Fibroblast of skin of right quadriceps (primary cell): ENCODE results near the gene MYL4.
A peak's percentile ranks its signal among the peaks of the same experiment; 100 is the strongest.
"Not testable (repeated sequence)": the region's sequence is repeated elsewhere in the genome, so short reads cannot be mapped to it uniquely, and the experiment has no call there.

Experiments
- DNase-seq: peaks from one replicate; pipeline ENCODE4 v3.0.0-alpha.2; 2013

MYL4 gene

DNA sequence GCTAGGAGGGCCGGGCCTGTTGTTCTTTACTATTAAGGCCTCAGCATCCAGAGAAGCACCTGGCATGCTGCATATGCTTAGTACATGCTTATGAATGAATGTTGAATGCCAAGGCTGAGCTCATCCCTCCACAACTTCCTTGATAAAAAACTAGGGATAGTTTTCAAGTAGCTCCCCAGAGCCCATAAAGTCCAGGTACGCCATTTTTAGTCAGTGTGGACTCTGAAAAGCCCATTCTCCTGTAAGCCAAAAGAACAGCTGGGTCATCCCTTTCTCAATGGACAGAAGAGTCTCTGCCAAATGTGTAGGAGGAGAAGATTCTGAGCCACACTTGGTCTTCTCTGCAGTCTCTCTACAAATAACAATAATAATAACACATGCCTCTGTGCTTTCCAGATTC, 35.5 kb downstream of the MYL4 start:
- DNase-seq: no peak

DNA sequence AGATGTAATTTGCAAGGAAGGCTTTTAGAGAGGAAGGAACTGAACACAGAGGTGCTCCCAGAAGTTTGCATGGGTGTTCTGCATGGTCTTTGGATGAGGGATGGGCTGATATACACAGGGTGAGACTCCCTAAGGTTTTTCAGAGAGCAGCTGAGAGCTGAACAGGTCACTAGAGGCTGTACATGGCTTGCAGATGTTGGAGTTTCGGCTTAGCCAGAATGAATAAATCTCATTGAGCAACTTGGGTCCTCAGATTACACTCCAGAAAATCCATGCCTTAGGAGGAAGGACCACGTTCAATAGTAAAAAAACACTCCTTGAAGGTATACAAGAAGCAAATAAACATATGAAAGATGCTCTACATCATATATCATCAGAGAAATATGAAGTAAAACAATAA, 37.0 kb downstream of the MYL4 start:
- DNase-seq: no peak

DNA sequence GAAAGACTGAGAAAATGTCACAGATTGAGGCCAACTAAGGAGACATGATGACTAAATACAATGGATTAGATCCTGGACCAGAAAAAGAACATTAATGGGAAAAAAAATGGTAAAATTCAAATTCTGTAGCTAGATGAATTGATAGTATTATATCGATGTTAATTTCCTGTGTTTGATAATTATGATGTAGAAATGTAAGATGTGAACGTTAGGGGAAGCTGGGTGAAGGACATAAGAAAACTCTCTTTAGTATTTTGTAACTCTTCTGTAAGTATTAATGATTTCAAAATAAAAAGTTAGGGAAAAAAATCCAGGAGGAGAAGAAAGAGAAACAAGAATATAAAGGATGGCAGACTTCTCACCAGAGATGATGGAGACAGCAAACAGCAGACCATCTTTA, 41.7 kb downstream of the MYL4 start:
- no peak for DNase-seq

GRCh38 chr17:47251421-47251940, 42.3 kb downstream of the MYL4 start:
- no peak for DNase-seq

- DNase-seq: no peak
Measured at GRCh38 chr17:47252209-47252608, 43.1 kb downstream of the MYL4 start.

- no peak for DNase-seq
Measured at GRCh38 chr17:47252766-47253512, 43.8 kb downstream of the MYL4 start.

- peak; percentile 75 for DNase-seq
Measured at GRCh38 chr17:47253541-47254402, 44.6 kb downstream of the MYL4 start, which contains the start of gene ITGB3. Gene ITGB3 (plus strand): TSS chr17:47253827. CDS start chr17:47253862, 35 bp downstream.

- no peak for DNase-seq
Measured at GRCh38 chr17:47254403-47254943, 45.3 kb downstream of the MYL4 start.

- peak; percentile 86 for DNase-seq
Measured at GRCh38 chr17:47257651-47258339, 48.6 kb downstream of the MYL4 start.

GRCh38 chr17:47262586-47262985, 53.4 kb downstream of the MYL4 start:
- DNase-seq: no peak

GRCh38 chr17:47264166-47264565, 55.0 kb downstream of the MYL4 start:
- no peak for DNase-seq

DNA sequence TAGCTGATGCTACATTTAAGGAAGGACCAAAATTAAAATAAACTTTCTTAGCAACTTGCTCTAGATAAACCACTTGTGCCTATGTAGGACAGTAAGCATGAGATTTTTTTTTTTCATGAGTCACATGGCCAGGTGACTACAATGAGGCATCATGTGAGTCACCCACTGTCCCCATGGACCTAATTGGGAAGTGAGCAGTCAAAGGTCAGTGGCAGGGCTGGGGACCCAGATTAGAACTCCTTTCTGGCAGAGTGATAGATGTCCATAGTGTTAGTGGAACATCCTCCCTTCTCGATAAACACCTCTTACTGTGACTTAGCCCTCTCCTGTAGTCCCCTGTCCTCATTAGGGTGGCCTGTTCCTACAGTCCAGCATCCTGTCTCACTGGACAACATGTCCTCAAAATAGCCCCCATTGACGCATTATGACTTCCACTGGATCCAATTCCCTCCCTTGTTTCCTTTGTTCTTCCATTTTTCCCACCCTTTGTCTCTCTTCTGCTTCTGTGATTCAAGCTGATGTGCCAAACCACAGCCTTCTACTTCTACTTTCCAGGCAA, 56.9 kb downstream of the MYL4 start:
- peak; percentile 61 for DNase-seq

DNA sequence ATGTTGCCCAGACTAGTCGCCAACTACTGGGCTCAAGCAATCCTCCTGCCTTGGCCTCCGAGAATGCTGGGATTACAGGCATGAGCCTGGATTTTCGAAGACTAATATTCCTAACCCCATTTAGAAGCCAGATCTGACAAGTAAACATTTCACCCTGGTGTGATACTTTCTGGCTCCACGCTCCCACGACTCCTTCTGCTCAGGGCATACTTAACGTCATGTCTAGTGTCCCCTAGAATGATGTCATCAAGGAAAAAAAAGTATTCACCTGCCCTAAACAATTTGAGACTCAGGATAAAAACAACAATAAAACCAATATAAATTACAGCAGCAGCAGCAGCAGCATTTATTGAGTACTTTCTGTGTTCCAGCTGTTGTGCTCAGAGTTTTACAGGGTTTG, 57.6 kb downstream of the MYL4 start:
- no peak for DNase-seq

DNA sequence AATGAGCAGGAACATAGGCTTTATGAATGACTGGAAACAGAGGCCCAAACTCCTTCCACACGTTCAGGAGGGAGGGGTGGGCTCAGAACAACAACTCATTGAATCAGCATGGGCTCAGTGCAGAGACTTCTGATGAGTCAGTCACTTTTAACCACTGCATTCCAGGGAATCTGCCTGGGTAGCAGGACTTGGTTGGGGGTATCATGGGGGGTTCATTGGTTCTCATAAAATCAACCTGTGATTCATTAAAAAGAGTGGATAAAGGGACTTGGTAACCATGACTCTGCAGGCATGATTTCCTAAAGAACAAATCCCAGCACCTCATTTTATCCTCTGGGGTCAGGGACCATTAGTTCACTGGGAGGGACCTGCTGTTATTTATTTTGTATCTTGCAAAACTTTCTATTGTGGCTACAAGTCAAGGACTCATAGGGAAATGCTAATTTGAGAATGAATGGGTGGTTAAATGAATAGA, 58.2 kb downstream of the MYL4 start:
- DNase-seq: peak; percentile 99

DNA sequence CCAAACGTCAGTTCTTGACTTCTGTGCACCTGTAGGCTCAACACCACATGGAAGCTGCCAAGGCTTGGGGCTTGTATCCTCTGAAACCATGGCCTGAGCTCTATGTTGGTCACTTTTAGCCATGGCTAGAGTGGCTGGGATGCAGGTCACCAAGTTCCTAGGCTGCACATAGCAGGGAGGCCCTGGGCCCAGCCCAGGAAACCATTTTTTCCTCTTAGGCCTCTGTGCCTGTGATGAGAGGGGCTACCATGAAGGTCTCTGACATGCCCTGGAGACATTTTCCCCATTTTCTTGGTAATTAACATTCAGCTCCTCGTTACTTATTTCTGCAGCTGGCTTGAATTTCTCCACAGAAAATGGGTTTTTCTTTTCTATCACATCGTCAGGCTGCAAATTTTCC, 59.8 kb downstream of the MYL4 start:
- not testable (repeated sequence) for DNase-seq

GRCh38 chr17:47269561-47270280, 60.6 kb downstream of the MYL4 start:
- not testable (repeated sequence) for DNase-seq

DNA sequence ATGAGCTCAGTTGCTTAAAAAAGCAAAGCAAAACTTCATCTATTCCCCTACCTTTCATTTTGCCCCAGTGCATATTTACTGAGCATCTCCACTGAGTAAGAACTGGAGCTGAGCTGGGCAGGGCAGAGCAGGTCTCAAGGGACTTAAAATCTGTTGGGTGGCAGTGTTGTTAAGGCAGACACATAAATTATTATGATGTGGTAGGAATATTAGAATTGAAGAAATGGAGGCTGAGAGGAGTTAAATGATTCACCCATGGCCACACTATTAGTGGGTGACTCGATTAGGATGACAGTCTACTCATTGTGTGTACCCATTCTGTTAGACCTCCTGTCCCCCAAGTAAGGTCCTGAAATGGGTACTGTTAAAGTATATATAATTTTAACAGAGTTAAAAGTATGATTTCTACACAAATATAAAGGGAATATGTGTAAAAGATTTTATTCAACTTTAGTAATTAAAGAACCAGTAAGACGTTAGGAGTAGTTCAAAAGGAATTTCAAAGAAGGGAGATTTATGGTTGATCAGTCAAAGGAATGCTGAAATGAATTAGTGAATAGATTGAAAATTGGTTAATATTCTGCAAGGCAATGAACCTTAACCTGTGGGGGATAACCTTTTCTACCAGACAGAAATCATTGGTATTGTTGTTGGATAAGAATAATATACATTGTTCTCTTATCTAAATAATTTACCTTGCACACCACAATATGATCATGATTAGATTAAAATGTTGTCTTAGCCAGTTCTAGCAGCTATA, 62.0 kb downstream of the MYL4 start:
- DNase-seq: no peak

- no peak for DNase-seq
Measured at GRCh38 chr17:47272491-47272890, 63.3 kb downstream of the MYL4 start.

- DNase-seq: no peak
Measured at GRCh38 chr17:47273245-47273644, 64.1 kb downstream of the MYL4 start.
